GM18520 (cell line): Measurements from ENCODE around the gene CDKL5.
"Not testable (repeated sequence)": the region's sequence is repeated elsewhere in the genome, so short reads cannot be mapped to it uniquely, and the experiment has no call there.

Experiments
- ATAC-seq: cut with Tn5 transposase; IDR thresholded peaks from one replicate; pipeline ENCODE4 v1.9.1; 2021; ENCODE audit not compliant: unreplicated experiment

CDKL5 gene

GRCh38 chrX:18566748-18567147, 141.3 kb downstream of the CDKL5 start:
- no peak for ATAC-seq

- ATAC-seq, result no peak
These were observed 148.1 kb downstream of the CDKL5 start for GRCh38 chrX:18573556-18573955.

- ATAC-seq, result no peak
These were observed 149.2 kb downstream of the CDKL5 start for GRCh38 chrX:18574591-18574990.

GRCh38 chrX:18575744-18576143, 150.3 kb downstream of the CDKL5 start:
- no peak for ATAC-seq

GRCh38 chrX:18577400-18577799, 152.0 kb downstream of the CDKL5 start:
- no peak for ATAC-seq

GRCh38 chrX:18578546-18578945, 153.1 kb downstream of the CDKL5 start:
- ATAC-seq, result no peak

GRCh38 chrX:18579495-18579894, 154.1 kb downstream of the CDKL5 start:
- no peak for ATAC-seq

GRCh38 chrX:18582910-18583493, 157.6 kb downstream of the CDKL5 start:
- ATAC-seq, result no peak

- ATAC-seq, result not testable (repeated sequence)
These were observed 163.9 kb downstream of the CDKL5 start for GRCh38 chrX:18589292-18589691.

- no peak for ATAC-seq
These were observed 166.4 kb downstream of the CDKL5 start for GRCh38 chrX:18591834-18592233.

GRCh38 chrX:18594079-18594478, 168.7 kb downstream of the CDKL5 start:
- ATAC-seq, result no peak

GRCh38 chrX:18596096-18596495, 170.7 kb downstream of the CDKL5 start:
- ATAC-seq, result no peak

- no peak for ATAC-seq
These were observed 173.0 kb downstream of the CDKL5 start for GRCh38 chrX:18598413-18598812.

GRCh38 chrX:18607966-18608365, 182.6 kb downstream of the CDKL5 start:
- ATAC-seq, result no peak

GRCh38 chrX:18613930-18614639, 188.7 kb downstream of the CDKL5 start:
- ATAC-seq, result no peak

GRCh38 chrX:18616688-18617406, 191.4 kb downstream of the CDKL5 start:
- ATAC-seq, result no peak

- ATAC-seq, result no peak
These were observed 192.0 kb downstream of the CDKL5 start for GRCh38 chrX:18617407-18617750.

GRCh38 chrX:18619288-18619687, 193.9 kb downstream of the CDKL5 start:
- no peak for ATAC-seq

- ATAC-seq, result no peak
These were observed 194.9 kb downstream of the CDKL5 start for GRCh38 chrX:18620349-18620748.

GRCh38 chrX:18624599-18624998, 199.2 kb downstream of the CDKL5 start:
- ATAC-seq, result no peak

GRCh38 chrX:18630934-18631333, 205.5 kb downstream of the CDKL5 start:
- ATAC-seq, result no peak

- no peak for ATAC-seq
These were observed 213.0 kb downstream of the CDKL5 start for GRCh38 chrX:18638398-18638797.
